ENCODE results near the gene USH2A. TPM values are rescaled to one million over a fixed set of nuclear protein-coding genes. Genes with fewer than 3 reads are reported as not detected.

USH2A gene
- total RNA-seq, 1 donor, result under 0.01 TPM

DNA sequence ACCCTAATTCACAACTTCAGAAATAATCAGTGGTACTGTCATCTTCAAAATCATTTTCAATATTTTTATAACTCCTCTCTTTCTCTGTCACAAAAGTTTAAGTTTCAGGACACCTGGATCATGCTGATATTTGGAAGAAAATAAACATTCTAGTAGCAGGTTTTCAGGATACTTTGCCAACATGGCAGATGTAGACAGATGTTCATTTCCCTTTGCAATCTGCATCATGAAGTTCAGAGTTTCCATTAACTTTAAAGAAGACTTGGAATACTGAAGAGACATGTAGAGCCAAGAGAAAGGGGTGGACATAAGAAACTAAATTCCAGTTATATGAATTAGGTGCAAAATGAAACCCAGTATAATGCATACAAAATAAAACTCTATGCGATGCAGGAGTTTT lies 218.1 kb downstream of the USH2A start:
- TF ChIP-seq CTCF (IDR thresholded peaks at IDR 0.05; ENCODE audit: insufficient read depth, low read depth, low read length), result no peak
- no peak for DNase-seq (ENCODE audit: low read depth)

DNA sequence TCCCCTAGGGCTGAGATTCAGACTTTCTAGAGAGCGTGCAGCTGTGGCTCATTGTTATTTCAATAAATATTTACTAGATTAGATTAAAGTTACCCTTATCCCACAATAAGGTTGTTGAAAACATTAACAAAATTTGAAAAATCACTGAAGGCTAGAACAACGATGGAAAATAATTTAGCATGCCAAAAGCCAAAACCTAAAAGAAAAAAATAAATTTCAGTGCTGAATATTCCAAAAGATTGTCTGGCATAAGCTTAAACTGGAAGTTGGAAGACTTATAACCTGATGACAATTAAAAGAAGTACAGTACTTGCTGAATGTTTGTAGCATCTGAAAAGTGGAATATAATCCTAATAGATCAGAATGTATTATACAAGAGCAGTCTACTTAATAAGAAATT lies 221.3 kb downstream of the USH2A start:
- TF ChIP-seq CTCF (IDR thresholded peaks at IDR 0.05; ENCODE audit: insufficient read depth, low read depth, low read length), result no peak
- H3K4me3 ChIP-seq (ENCODE audit: low read depth, low read length), result no peak overlapping the region
- DNase-seq (ENCODE audit: low read depth), result no peak

More for the DNA sequence above, 218.1 kb downstream of the USH2A start:
- no peak overlapping the region for H3K4me3 ChIP-seq (ENCODE audit: low read depth, low read length)

GRCh38 chr1:216200941-216201340 lies 222.3 kb downstream of the USH2A start:
- no peak for TF ChIP-seq CTCF (IDR thresholded peaks at IDR 0.05; ENCODE audit: insufficient read depth, low read depth, low read length)

GRCh38 chr1:216194721-216195120 lies 228.5 kb downstream of the USH2A start:
- no peak for DNase-seq (ENCODE audit: low read depth)
- no peak for TF ChIP-seq CTCF (IDR thresholded peaks at IDR 0.05; ENCODE audit: insufficient read depth, low read depth, low read length)
- H3K4me3 ChIP-seq (ENCODE audit: low read depth, low read length), result no peak overlapping the region

More at GRCh38 chr1:216200941-216201340, 222.3 kb downstream of the USH2A start:
- H3K4me3 ChIP-seq (ENCODE audit: low read depth, low read length), result no peak overlapping the region
- DNase-seq (ENCODE audit: low read depth), result no peak

- TF ChIP-seq CTCF (IDR thresholded peaks at IDR 0.05; ENCODE audit: insufficient read depth, low read depth, low read length), result no peak
- no peak for DNase-seq (ENCODE audit: low read depth)
- H3K4me3 ChIP-seq (ENCODE audit: low read depth, low read length), result no peak overlapping the region
These were observed 229.3 kb downstream of the USH2A start for GRCh38 chr1:216193839-216194443.

- no peak overlapping the region for H3K4me3 ChIP-seq (ENCODE audit: low read depth, low read length)
- DNase-seq (ENCODE audit: low read depth), result no peak
- no peak for TF ChIP-seq CTCF (IDR thresholded peaks at IDR 0.05; ENCODE audit: insufficient read depth, low read depth, low read length)
These were observed 232.8 kb downstream of the USH2A start for GRCh38 chr1:216190438-216190837.

- peak; percentile 7 for DNase-seq (ENCODE audit: low read depth)
- no peak overlapping the region for H3K4me3 ChIP-seq (ENCODE audit: low read depth, low read length)
- no peak for TF ChIP-seq CTCF (IDR thresholded peaks at IDR 0.05; ENCODE audit: insufficient read depth, low read depth, low read length)
These were observed 236.4 kb downstream of the USH2A start for GRCh38 chr1:216186816-216187215.
